ENCODE measurements around the gene MACROD2.

- TF ChIP-seq CTCF (IDR thresholded peaks at IDR 0.05) (no peak), POLR2A (IDR thresholded peaks at IDR 0.05) (no peak)
Measured at GRCh38 chr20:15061955-15062354, 1066.6 kb downstream of the MACROD2 start.
